WTC11 (cell line): ENCODE data around the gene NCF4.

Experiments
- MAX ChIP-seq: sonication (generic); formaldehyde crosslinking; IDR thresholded peaks from 2 replicates; pipeline ENCODE4 v1.8.0; 2022; ENCODE audit warnings: mild to moderate bottlenecking, missing genetic modification reagents
- TEAD4 ChIP-seq: sonication (generic); formaldehyde crosslinking; IDR thresholded peaks from 2 replicates; pipeline ENCODE4 v1.8.0; 2022; ENCODE audit warnings: mild to moderate bottlenecking, missing genetic modification reagents

GRCh38 chr22:36838119-36839030, 22.4 kb upstream of the NCF4 start:
- no peak for TF ChIP-seq MAX (CRISPR knock-in tag)
- no peak for TF ChIP-seq TEAD4 (CRISPR knock-in tag)
